ENCODE measurements around the gene MUC6.
A peak's percentile ranks its signal among the peaks of the same experiment; 100 is the strongest.

Gene MUC6

GRCh38 chr11:971092-971690 is 65.3 kb downstream of the MUC6 start:
- H3K27ac Mint-ChIP-seq (ENCODE audit: low read depth): peak overlapping the region; percentile 54
- peaks cover 37% of the 10 kb centered on the region for H3K4me1 Mint-ChIP-seq
- peaks cover 22% of the 10 kb centered on the region for H3K36me3 Mint-ChIP-seq (ENCODE audit: insufficient read depth)
- no peaks in the 10 kb centered on the region for H3K9me3 Mint-ChIP-seq
- no peaks in the 10 kb centered on the region for H3K27me3 Mint-ChIP-seq
- DNase-seq (ENCODE audit: low spot score in 2 of 2) (no peak), ATAC-seq (replicated peaks; ENCODE audit: extremely low read depth, poor library complexity, severe bottlenecking) (no peak)
- no peak overlapping the region for H3K4me3 Mint-ChIP-seq

GRCh38 chr11:970319-970871 is 66.1 kb downstream of the MUC6 start:
- ATAC-seq (replicated peaks; ENCODE audit: extremely low read depth, poor library complexity, severe bottlenecking) (peak; percentile 59), DNase-seq (ENCODE audit: low spot score in 2 of 2) (no peak)
- Mint-ChIP-seq H3K4me1 (peaks cover 35% of the 10 kb centered on the region), H3K36me3 (ENCODE audit: insufficient read depth) (peaks cover 25% of the 10 kb centered on the region), H3K9me3 (no peaks in the 10 kb centered on the region), H3K27me3 (no peaks in the 10 kb centered on the region), H3K4me3 (peak overlapping the region; percentile 57), H3K27ac (ENCODE audit: low read depth) (peak overlapping the region; percentile 54)

DNA sequence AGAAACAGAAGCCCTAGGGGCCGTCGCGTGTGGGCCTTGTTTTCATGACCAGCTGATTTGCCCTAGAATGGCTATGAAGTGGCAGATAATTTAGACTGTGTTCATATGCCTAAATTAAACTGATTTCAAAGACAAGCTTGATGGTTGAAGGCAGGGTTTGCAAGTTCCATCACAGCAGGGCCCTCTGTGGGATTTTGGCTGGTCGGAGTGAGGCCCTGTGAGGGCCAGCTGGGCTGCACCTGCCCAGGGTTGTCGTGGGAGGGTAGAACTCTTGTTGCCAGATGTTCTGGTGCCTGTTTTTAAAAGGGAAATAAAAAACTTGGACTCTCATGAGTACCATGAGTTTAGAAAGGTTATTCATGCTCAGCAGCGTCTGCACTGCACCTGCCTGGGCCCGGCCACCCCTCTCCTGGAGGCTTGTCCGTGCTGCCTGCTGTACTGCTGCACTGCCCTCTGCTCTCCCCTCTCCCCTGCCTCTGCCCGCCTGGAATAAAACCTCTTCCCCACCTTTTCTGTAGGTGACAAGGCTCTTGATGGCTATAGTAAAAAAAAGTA is 66.8 kb downstream of the MUC6 start:
- no peak for DNase-seq (ENCODE audit: low spot score in 2 of 2)
- no peak for ATAC-seq (replicated peaks; ENCODE audit: extremely low read depth, poor library complexity, severe bottlenecking)
- Mint-ChIP-seq H3K27me3 (no peaks in the 10 kb centered on the region), H3K4me1 (peaks cover 35% of the 10 kb centered on the region), H3K36me3 (ENCODE audit: insufficient read depth) (peaks cover 25% of the 10 kb centered on the region), H3K9me3 (no peaks in the 10 kb centered on the region), H3K27ac (ENCODE audit: low read depth) (peak overlapping the region; percentile 54), H3K4me3 (peak overlapping the region; percentile 57)

- ATAC-seq (replicated peaks; ENCODE audit: extremely low read depth, poor library complexity, severe bottlenecking): no peak
- H3K4me3 Mint-ChIP-seq: no peak overlapping the region
- H3K4me1 Mint-ChIP-seq: peaks cover 37% of the 10 kb centered on the region
- no peak for DNase-seq (ENCODE audit: low spot score in 2 of 2)
- H3K27ac Mint-ChIP-seq (ENCODE audit: low read depth): no peak overlapping the region
- H3K36me3 Mint-ChIP-seq (ENCODE audit: insufficient read depth): peaks cover 24% of the 10 kb centered on the region
- no peaks in the 10 kb centered on the region for H3K9me3 Mint-ChIP-seq
- no peaks in the 10 kb centered on the region for H3K27me3 Mint-ChIP-seq
Measured at GRCh38 chr11:968822-969221, 67.7 kb downstream of the MUC6 start.

DNA sequence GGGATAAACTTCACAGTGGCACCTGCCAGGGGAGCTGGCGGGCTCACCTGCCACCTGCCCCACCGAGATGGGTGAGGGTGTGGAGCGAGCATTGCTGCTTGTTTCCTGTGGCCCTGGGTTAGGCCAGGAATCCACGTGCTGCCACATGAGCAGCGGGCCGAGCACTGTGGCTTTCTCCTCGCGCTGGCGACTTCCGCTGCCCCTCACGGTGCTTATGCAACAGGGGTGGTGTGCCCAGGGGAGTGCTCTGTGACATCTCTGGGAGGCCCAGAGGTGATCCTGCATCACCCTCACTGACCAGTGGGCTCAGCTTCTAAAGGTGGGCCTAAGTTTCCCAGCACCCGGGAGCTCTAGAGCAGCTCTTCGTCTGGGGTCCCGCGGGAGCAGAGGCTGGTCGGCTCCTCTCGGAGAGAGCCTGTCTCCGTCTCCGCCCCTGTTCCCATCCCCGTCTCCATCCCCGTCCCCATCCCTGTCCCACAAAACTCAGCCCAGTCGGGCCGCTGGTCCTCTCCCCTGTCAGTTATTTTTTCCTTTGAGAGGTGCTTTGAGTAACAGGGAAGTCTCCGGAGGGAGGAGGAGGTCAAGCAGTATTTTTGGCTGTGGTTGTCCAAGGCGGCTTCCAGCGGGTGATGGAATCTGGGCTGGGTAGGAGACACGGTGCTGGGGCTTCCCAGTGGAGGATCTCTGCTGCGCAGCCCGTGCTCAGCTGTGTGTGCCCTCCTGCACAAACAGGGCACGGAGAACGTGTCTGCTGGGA is 68.3 kb downstream of the MUC6 start:
- Mint-ChIP-seq H3K9me3 (no peaks in the 10 kb centered on the region), H3K27ac (ENCODE audit: low read depth) (no peak overlapping the region), H3K4me1 (peaks cover 38% of the 10 kb centered on the region), H3K4me3 (no peak overlapping the region), H3K27me3 (no peaks in the 10 kb centered on the region), H3K36me3 (ENCODE audit: insufficient read depth) (peaks cover 21% of the 10 kb centered on the region)
- no peak for ATAC-seq (replicated peaks; ENCODE audit: extremely low read depth, poor library complexity, severe bottlenecking)
- no peak for DNase-seq (ENCODE audit: low spot score in 2 of 2)

DNA sequence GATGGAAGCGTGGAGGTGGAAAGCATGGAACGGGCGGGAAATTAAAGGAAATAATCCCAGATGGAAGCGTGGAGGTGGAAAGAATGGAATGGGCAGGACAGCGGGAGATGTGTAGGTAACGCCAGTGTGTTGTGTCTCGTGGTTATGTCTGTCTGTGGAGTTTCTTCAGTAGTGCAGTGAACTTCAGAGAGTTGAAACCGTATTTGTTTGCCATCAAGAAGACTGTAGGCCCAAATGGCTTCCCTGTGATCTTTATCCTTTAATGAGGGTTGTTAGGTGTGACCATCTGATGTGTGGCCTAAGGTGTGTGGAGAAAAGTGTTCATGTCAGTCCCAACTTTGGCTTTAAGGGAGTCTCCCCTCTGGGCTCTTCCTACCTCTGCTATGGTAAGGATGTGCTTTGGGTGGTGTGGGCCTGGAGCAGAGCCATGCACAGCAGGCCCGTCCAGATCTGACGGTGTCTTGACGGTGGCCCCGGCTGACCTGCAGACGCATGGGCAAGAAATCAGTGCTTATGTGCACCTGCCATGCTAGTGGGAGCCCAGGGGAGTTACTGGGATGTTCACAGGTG is 71.2 kb downstream of the MUC6 start:
- peaks cover 28% of the 10 kb centered on the region for H3K36me3 Mint-ChIP-seq (ENCODE audit: insufficient read depth)
- no peaks in the 10 kb centered on the region for H3K27me3 Mint-ChIP-seq
- no peaks in the 10 kb centered on the region for H3K9me3 Mint-ChIP-seq
- DNase-seq (ENCODE audit: low spot score in 2 of 2): no peak
- ATAC-seq (replicated peaks; ENCODE audit: extremely low read depth, poor library complexity, severe bottlenecking): no peak
- no peak overlapping the region for H3K4me3 Mint-ChIP-seq
- H3K4me1 Mint-ChIP-seq: peaks cover 28% of the 10 kb centered on the region
- no peak overlapping the region for H3K27ac Mint-ChIP-seq (ENCODE audit: low read depth)

DNA sequence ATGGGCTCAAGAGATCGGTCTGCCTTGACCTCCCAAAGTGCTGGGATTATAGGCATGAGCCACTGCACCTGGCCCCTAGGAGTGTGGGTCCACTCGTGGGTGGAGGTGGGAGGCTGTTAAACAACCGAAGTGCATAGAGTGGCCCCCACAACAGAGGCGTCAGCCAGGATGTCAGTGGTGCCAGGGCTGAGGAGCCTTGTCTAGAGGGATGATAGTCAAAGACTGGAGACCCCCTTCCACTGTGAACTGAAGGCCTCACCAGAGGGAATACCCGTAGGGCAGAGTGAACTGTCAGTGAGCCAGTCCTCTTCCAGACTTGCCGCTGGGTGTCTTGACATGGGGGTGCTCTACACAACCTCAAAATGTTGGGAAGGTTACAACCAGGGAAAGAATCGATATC is 72.7 kb downstream of the MUC6 start:
- H3K9me3 Mint-ChIP-seq: no peaks in the 10 kb centered on the region
- no peak overlapping the region for H3K4me3 Mint-ChIP-seq
- no peak overlapping the region for H3K27ac Mint-ChIP-seq (ENCODE audit: low read depth)
- ATAC-seq (replicated peaks; ENCODE audit: extremely low read depth, poor library complexity, severe bottlenecking) (no peak), DNase-seq (ENCODE audit: low spot score in 2 of 2) (no peak)
- peaks cover 19% of the 10 kb centered on the region for H3K4me1 Mint-ChIP-seq
- H3K36me3 Mint-ChIP-seq (ENCODE audit: insufficient read depth): peaks cover 32% of the 10 kb centered on the region
- no peaks in the 10 kb centered on the region for H3K27me3 Mint-ChIP-seq
